Astrocyte (in vitro differentiated cells and primary cell): ENCODE data around the gene KLK7. TPM values are rescaled to one million over a fixed set of nuclear protein-coding genes. Genes with fewer than 3 reads are reported as not detected.

Experiments
- DNase-seq: peaks from one replicate; pipeline ENCODE4 v3.0.0-alpha.2; 2010; ENCODE audit warnings: low read depth
- FAIRE-seq: peaks from 2 replicates; lab custom pipeline; 2011; peaks lifted over from hg19 to GRCh38; lab: Jason Lieb, UNC
- H2AFZ ChIP-seq: 2 replicates; pipeline ENCODE4 v1.6.0; 2012; ENCODE audit warnings: low read depth, low read length, inconsistent platforms
- H3K27ac ChIP-seq: 2 replicates; pipeline ENCODE4 v1.5.1; 2011; ENCODE audit warnings: low read depth, low read length, inconsistent platforms
- H3K27me3 ChIP-seq: 2 replicates; pipeline ENCODE4 v1.6.0; 2011; ENCODE audit warnings: low read length, inconsistent platforms; ENCODE audit not compliant: insufficient read depth
- H3K36me3 ChIP-seq: 2 replicates; pipeline ENCODE4 v1.5.1; 2011; ENCODE audit warnings: low read length, inconsistent platforms; ENCODE audit not compliant: insufficient read depth
- H3K4me1 ChIP-seq: 2 replicates; pipeline ENCODE4 v1.5.1; 2011; ENCODE audit warnings: low read length, inconsistent platforms; ENCODE audit not compliant: insufficient read depth
- H3K4me2 ChIP-seq: 2 replicates; pipeline ENCODE4 v1.6.0; 2012; ENCODE audit warnings: low read length, inconsistent platforms
- H3K4me3 ChIP-seq: 2 replicates; pipeline ENCODE4 v1.5.1; 2011; ENCODE audit warnings: low read depth, mild to moderate bottlenecking, low read length, inconsistent platforms; ENCODE audit not compliant: insufficient read depth
- H3K79me2 ChIP-seq: 2 replicates; pipeline ENCODE4 v1.6.0; 2012; ENCODE audit warnings: mild to moderate bottlenecking, low read length, inconsistent platforms; ENCODE audit not compliant: insufficient read depth
- H3K9ac ChIP-seq: 2 replicates; pipeline ENCODE4 v1.6.0; 2012; ENCODE audit warnings: mild to moderate bottlenecking, low read length, inconsistent platforms
- H3K9me3 ChIP-seq: 2 replicates; pipeline ENCODE4 v1.5.1; 2012; ENCODE audit warnings: low read depth, mild to moderate bottlenecking, low read length, inconsistent platforms; ENCODE audit not compliant: insufficient read depth
- H4K20me1 ChIP-seq: 2 replicates; pipeline ENCODE4 v1.6.0; 2012; ENCODE audit warnings: low read length, inconsistent platforms; ENCODE audit not compliant: insufficient read depth
- H3K27ac Mint-ChIP-seq: one replicate; pipeline ENCODE4 v1.8.0; 2021; ENCODE audit warnings: mild to moderate bottlenecking, mixed read lengths; ENCODE audit not compliant: unreplicated experiment
- H3K27me3 Mint-ChIP-seq: one replicate; pipeline ENCODE4 v1.8.0; 2021; ENCODE audit warnings: low read depth, mixed read lengths; ENCODE audit not compliant: unreplicated experiment
- H3K36me3 Mint-ChIP-seq: one replicate; pipeline ENCODE4 v1.8.0; 2021; ENCODE audit warnings: low read depth, mixed read lengths; ENCODE audit not compliant: unreplicated experiment
- H3K4me1 Mint-ChIP-seq: one replicate; pipeline ENCODE4 v1.8.0; 2021; ENCODE audit warnings: low read depth, mixed read lengths; ENCODE audit not compliant: unreplicated experiment
- H3K4me3 Mint-ChIP-seq: one replicate; pipeline ENCODE4 v1.8.0; 2021; ENCODE audit warnings: mild to moderate bottlenecking, moderate library complexity, mixed read lengths; ENCODE audit not compliant: unreplicated experiment
- H3K9me3 Mint-ChIP-seq: one replicate; pipeline ENCODE4 v1.8.0; 2021; ENCODE audit warnings: mild to moderate bottlenecking, mixed read lengths; ENCODE audit not compliant: unreplicated experiment
- EZH2 ChIP-seq: IDR thresholded peaks from 2 replicates; pipeline ENCODE4 v1.6.1; 2012; ENCODE audit warnings: mild to moderate bottlenecking, low read length, inconsistent platforms; ENCODE audit not compliant: insufficient read depth
- total RNA-seq: library from RNA; stranded (reverse); gene quantifications from 2 replicates; pipeline ENCODE4 v1.2.1, GENCODE V29; 2021
- TF ChIP-seq, protein P1 (sequence below): IDR thresholded peaks from 2 replicates; pipeline ENCODE4 v1.5.1; 2011; ENCODE audit warnings: low read depth, mild to moderate bottlenecking, inconsistent platforms, low read length, moderate library complexity; ENCODE audit not compliant: insufficient read depth

Gene KLK7
- total RNA-seq, 1 donor from 2014 or later: not detected

DNA sequence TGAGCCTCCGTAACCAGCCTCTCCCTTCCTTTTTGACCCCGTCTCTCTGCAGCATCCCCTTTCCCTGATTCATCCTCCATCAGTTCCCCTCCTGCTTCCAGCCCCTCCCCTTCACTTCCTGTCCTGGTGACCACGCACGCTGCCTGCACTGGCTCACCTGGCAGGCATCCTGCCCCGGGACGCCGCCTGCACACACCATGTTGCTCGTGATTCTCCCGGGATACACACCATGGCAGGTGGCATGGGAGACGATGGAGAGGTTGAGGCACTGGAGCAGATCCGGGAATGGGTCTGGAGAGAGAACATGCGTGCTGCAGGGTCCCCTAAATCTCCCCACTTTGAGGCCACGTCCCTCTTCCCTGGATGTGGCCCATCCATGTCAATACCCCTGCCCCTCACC lies 46.9 kb upstream of the KLK7 start:
- no peaks in the 10 kb centered on the region for H3K4me1 Mint-ChIP-seq
- no peak overlapping the region for H3K27ac ChIP-seq

DNA sequence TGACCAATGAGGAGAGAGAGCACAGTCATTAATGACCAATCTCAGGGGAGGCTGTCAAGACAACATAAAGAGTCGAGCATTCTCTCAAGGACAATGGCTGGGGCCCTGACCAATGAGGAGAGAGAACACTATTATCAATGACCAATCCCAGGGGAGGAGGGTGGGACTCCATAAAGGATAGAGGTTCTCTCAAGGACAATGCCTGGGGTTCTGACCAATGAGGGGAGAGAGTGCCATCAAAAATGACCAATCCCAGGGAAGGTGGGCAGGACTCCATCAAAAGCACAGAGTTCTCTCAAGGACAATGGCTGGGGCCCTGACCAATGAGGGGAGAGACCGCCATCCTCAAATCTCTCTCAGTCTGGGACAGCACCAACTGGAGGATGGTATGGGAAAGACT lies 46.0 kb upstream of the KLK7 start:
- Mint-ChIP-seq H3K9me3 (peaks cover 7% of the 10 kb centered on the region), H3K4me3 (no peak overlapping the region), H3K4me1 (no peaks in the 10 kb centered on the region), H3K27me3 (peaks cover 44% of the 10 kb centered on the region), H3K27ac (no peak overlapping the region), H3K36me3 (no peaks in the 10 kb centered on the region)
- TF ChIP-seq, protein P1, sequence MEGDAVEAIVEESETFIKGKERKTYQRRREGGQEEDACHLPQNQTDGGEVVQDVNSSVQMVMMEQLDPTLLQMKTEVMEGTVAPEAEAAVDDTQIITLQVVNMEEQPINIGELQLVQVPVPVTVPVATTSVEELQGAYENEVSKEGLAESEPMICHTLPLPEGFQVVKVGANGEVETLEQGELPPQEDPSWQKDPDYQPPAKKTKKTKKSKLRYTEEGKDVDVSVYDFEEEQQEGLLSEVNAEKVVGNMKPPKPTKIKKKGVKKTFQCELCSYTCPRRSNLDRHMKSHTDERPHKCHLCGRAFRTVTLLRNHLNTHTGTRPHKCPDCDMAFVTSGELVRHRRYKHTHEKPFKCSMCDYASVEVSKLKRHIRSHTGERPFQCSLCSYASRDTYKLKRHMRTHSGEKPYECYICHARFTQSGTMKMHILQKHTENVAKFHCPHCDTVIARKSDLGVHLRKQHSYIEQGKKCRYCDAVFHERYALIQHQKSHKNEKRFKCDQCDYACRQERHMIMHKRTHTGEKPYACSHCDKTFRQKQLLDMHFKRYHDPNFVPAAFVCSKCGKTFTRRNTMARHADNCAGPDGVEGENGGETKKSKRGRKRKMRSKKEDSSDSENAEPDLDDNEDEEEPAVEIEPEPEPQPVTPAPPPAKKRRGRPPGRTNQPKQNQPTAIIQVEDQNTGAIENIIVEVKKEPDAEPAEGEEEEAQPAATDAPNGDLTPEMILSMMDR: no peak
- no peak for TF ChIP-seq EZH2
- Histone ChIP-seq H3K27me3 (no peaks in the 10 kb centered on the region), H3K4me1 (no peaks in the 10 kb centered on the region), H3K9me3 (no peaks in the 10 kb centered on the region), H3K9ac (no peak overlapping the region), H4K20me1 (no peaks in the 10 kb centered on the region), H3K79me2 (no peaks in the 10 kb centered on the region), H3K4me2 (no peak overlapping the region), H3K4me3 (no peak overlapping the region), H2AFZ (no peak overlapping the region), H3K27ac (no peak overlapping the region), H3K36me3 (no peaks in the 10 kb centered on the region)
- no peak for DNase-seq
- FAIRE-seq: no peak

More for the DNA sequence above, 46.9 kb upstream of the KLK7 start:
- H3K27me3 ChIP-seq: no peaks in the 10 kb centered on the region
- DNase-seq (no peak), FAIRE-seq (no peak)
- H3K4me1 ChIP-seq: no peaks in the 10 kb centered on the region
- peaks cover 42% of the 10 kb centered on the region for H3K27me3 Mint-ChIP-seq
- H3K4me3 Mint-ChIP-seq: no peak overlapping the region
- H3K36me3 ChIP-seq: no peaks in the 10 kb centered on the region
- H4K20me1 ChIP-seq: no peaks in the 10 kb centered on the region
- no peak overlapping the region for H2AFZ ChIP-seq
- peaks cover 7% of the 10 kb centered on the region for H3K9me3 Mint-ChIP-seq
- H3K9me3 ChIP-seq: no peaks in the 10 kb centered on the region
- H3K36me3 Mint-ChIP-seq: no peaks in the 10 kb centered on the region
- TF ChIP-seq EZH2: no peak
- TF ChIP-seq, protein P1: no peak
- H3K79me2 ChIP-seq: no peaks in the 10 kb centered on the region
- H3K4me3 ChIP-seq: no peak overlapping the region
- no peak overlapping the region for H3K27ac Mint-ChIP-seq
- H3K9ac ChIP-seq: no peak overlapping the region
- no peak overlapping the region for H3K4me2 ChIP-seq

DNA sequence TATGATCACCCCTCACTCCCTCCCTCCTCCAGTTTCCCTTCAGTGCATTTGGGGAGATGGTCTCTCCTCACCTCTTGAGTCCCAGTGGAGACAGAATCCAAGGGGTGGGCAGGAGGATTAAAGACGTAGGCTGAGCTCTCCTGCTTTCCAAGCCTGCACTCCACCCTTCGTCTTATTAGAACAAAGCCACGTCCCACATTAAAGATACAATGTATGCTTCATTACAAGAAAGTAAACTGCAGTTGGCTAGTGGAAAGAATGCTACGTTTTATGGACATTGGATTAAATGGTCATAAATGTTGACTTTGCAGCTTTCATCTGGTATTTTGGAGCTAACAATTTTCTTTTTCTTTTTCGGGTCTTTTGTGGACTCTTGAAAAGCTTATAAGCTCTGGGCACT lies 44.2 kb upstream of the KLK7 start:
- H3K79me2 ChIP-seq: no peaks in the 10 kb centered on the region
- Mint-ChIP-seq H3K27ac (no peak overlapping the region), H3K4me3 (no peak overlapping the region), H3K27me3 (peaks cover 51% of the 10 kb centered on the region), H3K4me1 (no peaks in the 10 kb centered on the region), H3K36me3 (no peaks in the 10 kb centered on the region), H3K9me3 (peaks cover 7% of the 10 kb centered on the region)
- no peaks in the 10 kb centered on the region for H3K36me3 ChIP-seq
- no peak overlapping the region for H3K4me3 ChIP-seq
- H4K20me1 ChIP-seq: no peaks in the 10 kb centered on the region
- H2AFZ ChIP-seq: no peak overlapping the region
- H3K4me1 ChIP-seq: no peaks in the 10 kb centered on the region
- H3K27me3 ChIP-seq: no peaks in the 10 kb centered on the region
- TF ChIP-seq, protein P1: no peak
- TF ChIP-seq EZH2: no peak
- no peak for FAIRE-seq
- no peaks in the 10 kb centered on the region for H3K9me3 ChIP-seq
- no peak overlapping the region for H3K9ac ChIP-seq
- no peak overlapping the region for H3K27ac ChIP-seq
- H3K4me2 ChIP-seq: no peak overlapping the region
- no peak for DNase-seq
